Liver (tissue), 9 donors: ENCODE measurements around the gene ALDH7A1. TPM values are rescaled to one million over a fixed set of nuclear protein-coding genes. Genes with fewer than 3 reads are reported as not detected.

Source experiments
- DNase-seq: peaks from one replicate; pipeline ENCODE4 v3.0.0-alpha.2; 2017; ENCODE audit warnings: low spot score
- H3K27ac ChIP-seq, 2 donors: one replicate each; pipeline ENCODE4 v1.7.0; 2013; ENCODE audit warnings: inconsistent platforms in 2 of 2, low read length in 2 of 2, control low read depth in 1 of 2, low read depth in 1 of 2, mild to moderate bottlenecking in 1 of 2
- H3K27me3 ChIP-seq, 4 donors: one replicate each; pipeline versions ENCODE4 v1.6.1 to v1.7.0; 2013; ENCODE audit warnings: low read length in 3 of 4, inconsistent platforms in 1 of 4, mild to moderate bottlenecking in 1 of 4, moderate library complexity in 1 of 4; ENCODE audit not compliant: control insufficient read depth in 4 of 4, insufficient read depth in 4 of 4
- H3K36me3 ChIP-seq, 4 donors: one replicate each; pipeline versions ENCODE4 v1.6.1 to v1.7.0; 2013; ENCODE audit warnings: low read length in 3 of 4, mild to moderate bottlenecking in 3 of 4, low read depth in 1 of 4, moderate library complexity in 1 of 4; ENCODE audit not compliant: control insufficient read depth in 4 of 4, insufficient read depth in 3 of 4
- H3K4me1 ChIP-seq, 4 donors: one replicate each; pipeline versions ENCODE4 v1.6.1 to v1.7.0; 2013; ENCODE audit warnings: low read length in 3 of 4, mild to moderate bottlenecking in 3 of 4, moderate library complexity in 1 of 4; ENCODE audit not compliant: control insufficient read depth in 4 of 4, insufficient read depth in 4 of 4
- H3K4me3 ChIP-seq, 3 donors: one replicate each; pipeline versions ENCODE4 v1.6.1 to v1.7.0; 2013; ENCODE audit warnings: low read length in 3 of 3, control low read depth in 1 of 3, low read depth in 1 of 3, mild to moderate bottlenecking in 1 of 3
- H3K9ac ChIP-seq, 2 donors: one replicate each; pipeline ENCODE4 v1.7.0; 2013; ENCODE audit warnings: low read length in 2 of 2, mild to moderate bottlenecking in 2 of 2, moderate library complexity in 2 of 2, control low read depth in 1 of 2, low read depth in 1 of 2
- H3K9me3 ChIP-seq, 4 donors: one replicate each; pipeline versions ENCODE4 v1.6.1 to v1.7.0; 2013; ENCODE audit warnings: low read length in 3 of 4; ENCODE audit not compliant: control insufficient read depth in 4 of 4
- EGR1 ChIP-seq, 2 donors: IDR thresholded peaks; 2 replicates each; pipeline ENCODE4 v1.6.1; 2016 to 2018; ENCODE audit warnings: antibody characterized with exemption in 2 of 2, low read depth in 2 of 2
- FOXA1 ChIP-seq: IDR thresholded peaks from 2 replicates; pipeline ENCODE4 v1.6.1; 2016; ENCODE audit warnings: antibody characterized with exemption
- FOXA2 ChIP-seq: IDR thresholded peaks from 2 replicates; pipeline ENCODE4 v1.6.1; 2016; ENCODE audit warnings: antibody characterized with exemption
- GABPA ChIP-seq, 2 donors: IDR thresholded peaks in 1 of 2; conservative IDR thresholded peaks in 1 of 2; 2 replicates each; pipeline ENCODE4 v1.6.1; 2016; ENCODE audit warnings: antibody characterized with exemption in 2 of 2, mild to moderate bottlenecking in 1 of 2, moderate library complexity in 1 of 2
- HNF4A ChIP-seq, 2 donors: conservative IDR thresholded peaks; 2 replicates each; pipeline ENCODE4 v1.6.1; 2016; ENCODE audit warnings: antibody characterized with exemption in 2 of 2, mild to moderate bottlenecking in 2 of 2
- HNF4G ChIP-seq: IDR thresholded peaks from 2 replicates; pipeline ENCODE4 v1.6.1; 2016; ENCODE audit warnings: antibody characterized with exemption
- JUND ChIP-seq, 2 donors: IDR thresholded peaks; 2 replicates each; pipeline ENCODE4 v1.6.1; 2016; ENCODE audit warnings: antibody characterized with exemption in 2 of 2
- NR2F2 ChIP-seq: IDR thresholded peaks from 2 replicates; pipeline ENCODE4 v1.6.1; 2016; ENCODE audit warnings: antibody characterized with exemption
- RAD21 ChIP-seq, 2 donors: IDR thresholded peaks; 2 replicates each; pipeline ENCODE4 v1.6.1; 2016; ENCODE audit warnings: antibody characterized with exemption in 2 of 2, mild to moderate bottlenecking in 2 of 2
- RXRA ChIP-seq, 2 donors: IDR thresholded peaks; 2 replicates each; pipeline ENCODE4 v1.6.1; 2017 to 2018; ENCODE audit warnings: antibody characterized with exemption in 2 of 2, mild to moderate bottlenecking in 1 of 2
- SP1 ChIP-seq: IDR thresholded peaks from 2 replicates; pipeline ENCODE4 v1.6.1; 2018; ENCODE audit warnings: antibody characterized with exemption, mild to moderate bottlenecking
- TAF1 ChIP-seq: conservative IDR thresholded peaks from 2 replicates; pipeline ENCODE4 v1.6.1; 2016; ENCODE audit warnings: antibody characterized with exemption, mild to moderate bottlenecking
- YY1 ChIP-seq: IDR thresholded peaks from 2 replicates; pipeline ENCODE4 v1.6.1; 2016; ENCODE audit warnings: antibody characterized with exemption, mild to moderate bottlenecking
- ZBTB33 ChIP-seq: IDR thresholded peaks from 2 replicates; pipeline ENCODE4 v1.6.1; 2016; ENCODE audit warnings: antibody characterized with exemption
- WGBS: extraction: QIAGEN DNeasy Blood & Tissue Kit; methylation state at CpG from one replicate; pipeline ENCODE4 v1.1.7; 2013; 5-methylcytosine and 5-hydroxymethylcytosine counted together
- polyA plus RNA-seq, 2 donors: library from polyadenylated mRNA; stranded (reverse) in 1 of 2; unstranded in 1 of 2; fragments of 200-250 nt in 1 of 2; fragments of >200 nt in 1 of 2; fragmentation: Nextera tagmentation in 1 of 2; extraction: Ambion mirVana in 1 of 2; gene quantifications; one replicate each; pipeline versions ENCODE4 v1.2.1 to v1.2.3, GENCODE V29; 2013 to 2015
- total RNA-seq, 2 donors: library from RNA; depleted of rRNA; stranded (reverse); fragments of >200 nt; gene quantifications; one replicate each; pipeline ENCODE4 v1.2.3, GENCODE V29; 2014
- TF ChIP-seq, protein P1 (sequence below): fragments of 150-350 bp; IDR thresholded peaks from 2 replicates; pipeline ENCODE4 v1.5.1; 2017; ENCODE audit warnings: improper control_type of control experiment, low read depth, low read length; ENCODE audit not compliant: missing input control
- TF ChIP-seq, protein P2 (sequence below): IDR thresholded peaks from 2 replicates; pipeline ENCODE4 v1.6.1; 2016; ENCODE audit warnings: antibody characterized with exemption
- TF ChIP-seq, protein P3 (sequence below): IDR thresholded peaks from 2 replicates; pipeline ENCODE4 v1.6.1; 2016; ENCODE audit warnings: antibody characterized with exemption
- TF ChIP-seq, protein P4 (sequence below): IDR thresholded peaks from 2 replicates; pipeline ENCODE4 v1.6.1; 2016; ENCODE audit warnings: antibody characterized with exemption, mild to moderate bottlenecking
- donor health status: healthy.
- donor health status: healthy.
- donor health status: healthy.
- donor health status: healthy.
- donor health status: healthy.

ALDH7A1 gene
- total and polyA plus RNA-seq, 4 donors, result 47.7 to 86.9 (median 58.4) TPM

DNA sequence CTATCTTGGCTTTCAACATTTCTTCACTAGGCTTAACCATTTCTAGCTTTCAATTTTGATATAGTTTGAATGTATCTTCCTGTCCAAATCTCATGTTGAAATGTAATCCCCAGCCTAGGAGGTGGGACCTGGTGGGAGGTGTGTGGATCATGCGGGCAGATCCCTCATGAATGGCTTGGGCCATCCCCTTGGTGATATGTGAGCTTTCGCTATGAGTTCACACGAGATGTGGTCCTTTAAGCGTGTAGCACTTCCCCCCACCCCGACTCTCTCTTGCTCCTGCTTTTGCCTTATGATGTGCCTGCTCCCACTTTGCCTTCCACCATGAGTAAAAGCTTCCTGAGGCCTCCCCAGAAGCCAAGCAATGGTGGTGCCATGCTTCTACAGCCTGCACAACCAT is 46.4 kb upstream of the ALDH7A1 start:
- Histone ChIP-seq H3K36me3 (no peaks in the 10 kb centered on the region), H3K9ac (no peak overlapping the region), H3K27ac (no peak overlapping the region), H3K27me3 (no peaks in the 10 kb centered on the region), H3K4me3 (no peak overlapping the region), H3K4me1 (no peaks in the 10 kb centered on the region), H3K9me3 (peaks cover 0 to 3% (median 2%) of the 10 kb centered on the region in 4 donors)
- TF ChIP-seq ZBTB33, result no peak
- TF ChIP-seq, protein P1, sequence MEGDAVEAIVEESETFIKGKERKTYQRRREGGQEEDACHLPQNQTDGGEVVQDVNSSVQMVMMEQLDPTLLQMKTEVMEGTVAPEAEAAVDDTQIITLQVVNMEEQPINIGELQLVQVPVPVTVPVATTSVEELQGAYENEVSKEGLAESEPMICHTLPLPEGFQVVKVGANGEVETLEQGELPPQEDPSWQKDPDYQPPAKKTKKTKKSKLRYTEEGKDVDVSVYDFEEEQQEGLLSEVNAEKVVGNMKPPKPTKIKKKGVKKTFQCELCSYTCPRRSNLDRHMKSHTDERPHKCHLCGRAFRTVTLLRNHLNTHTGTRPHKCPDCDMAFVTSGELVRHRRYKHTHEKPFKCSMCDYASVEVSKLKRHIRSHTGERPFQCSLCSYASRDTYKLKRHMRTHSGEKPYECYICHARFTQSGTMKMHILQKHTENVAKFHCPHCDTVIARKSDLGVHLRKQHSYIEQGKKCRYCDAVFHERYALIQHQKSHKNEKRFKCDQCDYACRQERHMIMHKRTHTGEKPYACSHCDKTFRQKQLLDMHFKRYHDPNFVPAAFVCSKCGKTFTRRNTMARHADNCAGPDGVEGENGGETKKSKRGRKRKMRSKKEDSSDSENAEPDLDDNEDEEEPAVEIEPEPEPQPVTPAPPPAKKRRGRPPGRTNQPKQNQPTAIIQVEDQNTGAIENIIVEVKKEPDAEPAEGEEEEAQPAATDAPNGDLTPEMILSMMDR, result no peak
- no peak for TF ChIP-seq HNF4A (conservative IDR thresholded peaks at IDR 0.05)
- TF ChIP-seq, protein P2, sequence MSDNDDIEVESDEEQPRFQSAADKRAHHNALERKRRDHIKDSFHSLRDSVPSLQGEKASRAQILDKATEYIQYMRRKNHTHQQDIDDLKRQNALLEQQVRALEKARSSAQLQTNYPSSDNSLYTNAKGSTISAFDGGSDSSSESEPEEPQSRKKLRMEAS, result no peak
- TF ChIP-seq RAD21 (IDR thresholded peaks at IDR 0.05), result no peak
- no peak for TF ChIP-seq FOXA2
- no peak for TF ChIP-seq EGR1 (IDR thresholded peaks at IDR 0.05; ENCODE audit: low read depth in 2 of 2)
- TF ChIP-seq NR2F2, result no peak
- TF ChIP-seq FOXA1, result no peak
- no peak for TF ChIP-seq GABPA (IDR thresholded peaks at IDR 0.05 in 1 of 2, conservative IDR thresholded peaks at IDR 0.05 in 1 of 2)
- TF ChIP-seq YY1, result no peak
- TF ChIP-seq TAF1, result no peak
- TF ChIP-seq, protein P3, sequence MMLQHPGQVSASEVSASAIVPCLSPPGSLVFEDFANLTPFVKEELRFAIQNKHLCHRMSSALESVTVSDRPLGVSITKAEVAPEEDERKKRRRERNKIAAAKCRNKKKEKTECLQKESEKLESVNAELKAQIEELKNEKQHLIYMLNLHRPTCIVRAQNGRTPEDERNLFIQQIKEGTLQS, result no peak
- no peak for TF ChIP-seq JUND (IDR thresholded peaks at IDR 0.05)
- TF ChIP-seq HNF4G, result no peak
- no peak for TF ChIP-seq SP1
- no peak for TF ChIP-seq RXRA (IDR thresholded peaks at IDR 0.05)
- TF ChIP-seq, protein P4, sequence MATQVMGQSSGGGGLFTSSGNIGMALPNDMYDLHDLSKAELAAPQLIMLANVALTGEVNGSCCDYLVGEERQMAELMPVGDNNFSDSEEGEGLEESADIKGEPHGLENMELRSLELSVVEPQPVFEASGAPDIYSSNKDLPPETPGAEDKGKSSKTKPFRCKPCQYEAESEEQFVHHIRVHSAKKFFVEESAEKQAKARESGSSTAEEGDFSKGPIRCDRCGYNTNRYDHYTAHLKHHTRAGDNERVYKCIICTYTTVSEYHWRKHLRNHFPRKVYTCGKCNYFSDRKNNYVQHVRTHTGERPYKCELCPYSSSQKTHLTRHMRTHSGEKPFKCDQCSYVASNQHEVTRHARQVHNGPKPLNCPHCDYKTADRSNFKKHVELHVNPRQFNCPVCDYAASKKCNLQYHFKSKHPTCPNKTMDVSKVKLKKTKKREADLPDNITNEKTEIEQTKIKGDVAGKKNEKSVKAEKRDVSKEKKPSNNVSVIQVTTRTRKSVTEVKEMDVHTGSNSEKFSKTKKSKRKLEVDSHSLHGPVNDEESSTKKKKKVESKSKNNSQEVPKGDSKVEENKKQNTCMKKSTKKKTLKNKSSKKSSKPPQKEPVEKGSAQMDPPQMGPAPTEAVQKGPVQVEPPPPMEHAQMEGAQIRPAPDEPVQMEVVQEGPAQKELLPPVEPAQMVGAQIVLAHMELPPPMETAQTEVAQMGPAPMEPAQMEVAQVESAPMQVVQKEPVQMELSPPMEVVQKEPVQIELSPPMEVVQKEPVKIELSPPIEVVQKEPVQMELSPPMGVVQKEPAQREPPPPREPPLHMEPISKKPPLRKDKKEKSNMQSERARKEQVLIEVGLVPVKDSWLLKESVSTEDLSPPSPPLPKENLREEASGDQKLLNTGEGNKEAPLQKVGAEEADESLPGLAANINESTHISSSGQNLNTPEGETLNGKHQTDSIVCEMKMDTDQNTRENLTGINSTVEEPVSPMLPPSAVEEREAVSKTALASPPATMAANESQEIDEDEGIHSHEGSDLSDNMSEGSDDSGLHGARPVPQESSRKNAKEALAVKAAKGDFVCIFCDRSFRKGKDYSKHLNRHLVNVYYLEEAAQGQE, result no peak
- WGBS, result 95% methylated on average over 5 of the region's 5 CpGs
- no peak for DNase-seq
